Astrocyte (in vitro differentiated cells and primary cell): Measurements from ENCODE around the gene NUP93. TPM values are rescaled to one million over a fixed set of nuclear protein-coding genes. Genes with fewer than 3 reads are reported as not detected.

Experiments
- DNase-seq: peaks from one replicate; pipeline ENCODE4 v3.0.0-alpha.2; 2010; ENCODE audit warnings: low read depth
- FAIRE-seq: peaks from 2 replicates; lab custom pipeline; 2011; peaks lifted over from hg19 to GRCh38; lab: Jason Lieb, UNC
- H2AFZ ChIP-seq: 2 replicates; pipeline ENCODE4 v1.6.0; 2012; ENCODE audit warnings: low read depth, low read length, inconsistent platforms
- H3K27ac ChIP-seq: 2 replicates; pipeline ENCODE4 v1.5.1; 2011; ENCODE audit warnings: low read depth, low read length, inconsistent platforms
- H3K27me3 ChIP-seq: 2 replicates; pipeline ENCODE4 v1.6.0; 2011; ENCODE audit warnings: low read length, inconsistent platforms; ENCODE audit not compliant: insufficient read depth
- H3K36me3 ChIP-seq: 2 replicates; pipeline ENCODE4 v1.5.1; 2011; ENCODE audit warnings: low read length, inconsistent platforms; ENCODE audit not compliant: insufficient read depth
- H3K4me1 ChIP-seq: 2 replicates; pipeline ENCODE4 v1.5.1; 2011; ENCODE audit warnings: low read length, inconsistent platforms; ENCODE audit not compliant: insufficient read depth
- H3K4me2 ChIP-seq: 2 replicates; pipeline ENCODE4 v1.6.0; 2012; ENCODE audit warnings: low read length, inconsistent platforms
- H3K4me3 ChIP-seq: 2 replicates; pipeline ENCODE4 v1.5.1; 2011; ENCODE audit warnings: low read depth, mild to moderate bottlenecking, low read length, inconsistent platforms; ENCODE audit not compliant: insufficient read depth
- H3K79me2 ChIP-seq: 2 replicates; pipeline ENCODE4 v1.6.0; 2012; ENCODE audit warnings: mild to moderate bottlenecking, low read length, inconsistent platforms; ENCODE audit not compliant: insufficient read depth
- H3K9ac ChIP-seq: 2 replicates; pipeline ENCODE4 v1.6.0; 2012; ENCODE audit warnings: mild to moderate bottlenecking, low read length, inconsistent platforms
- H3K9me3 ChIP-seq: 2 replicates; pipeline ENCODE4 v1.5.1; 2012; ENCODE audit warnings: low read depth, mild to moderate bottlenecking, low read length, inconsistent platforms; ENCODE audit not compliant: insufficient read depth
- H4K20me1 ChIP-seq: 2 replicates; pipeline ENCODE4 v1.6.0; 2012; ENCODE audit warnings: low read length, inconsistent platforms; ENCODE audit not compliant: insufficient read depth
- H3K27ac Mint-ChIP-seq: one replicate; pipeline ENCODE4 v1.8.0; 2021; ENCODE audit warnings: mild to moderate bottlenecking, mixed read lengths; ENCODE audit not compliant: unreplicated experiment
- H3K27me3 Mint-ChIP-seq: one replicate; pipeline ENCODE4 v1.8.0; 2021; ENCODE audit warnings: low read depth, mixed read lengths; ENCODE audit not compliant: unreplicated experiment
- H3K36me3 Mint-ChIP-seq: one replicate; pipeline ENCODE4 v1.8.0; 2021; ENCODE audit warnings: low read depth, mixed read lengths; ENCODE audit not compliant: unreplicated experiment
- H3K4me1 Mint-ChIP-seq: one replicate; pipeline ENCODE4 v1.8.0; 2021; ENCODE audit warnings: low read depth, mixed read lengths; ENCODE audit not compliant: unreplicated experiment
- H3K4me3 Mint-ChIP-seq: one replicate; pipeline ENCODE4 v1.8.0; 2021; ENCODE audit warnings: mild to moderate bottlenecking, moderate library complexity, mixed read lengths; ENCODE audit not compliant: unreplicated experiment
- H3K9me3 Mint-ChIP-seq: one replicate; pipeline ENCODE4 v1.8.0; 2021; ENCODE audit warnings: mild to moderate bottlenecking, mixed read lengths; ENCODE audit not compliant: unreplicated experiment
- CTCF ChIP-seq: IDR thresholded peaks from 2 replicates; pipeline ENCODE4 v1.5.1; 2011; ENCODE audit warnings: low read depth, mild to moderate bottlenecking, inconsistent platforms, low read length, moderate library complexity; ENCODE audit not compliant: insufficient read depth
- EZH2 ChIP-seq: IDR thresholded peaks from 2 replicates; pipeline ENCODE4 v1.6.1; 2012; ENCODE audit warnings: mild to moderate bottlenecking, low read length, inconsistent platforms; ENCODE audit not compliant: insufficient read depth
- total RNA-seq: library from RNA; stranded (reverse); gene quantifications from 2 replicates; pipeline ENCODE4 v1.2.1, GENCODE V29; 2021

NUP93 gene
- total RNA-seq, 1 donor from 2014 or later, result 89.3 TPM

- DNase-seq (no peak), FAIRE-seq (no peak)
- peaks cover 4% of the 10 kb centered on the region for H3K4me1 ChIP-seq
- H3K27me3 ChIP-seq, result no peaks in the 10 kb centered on the region
- no peak overlapping the region for H3K9ac ChIP-seq
- H3K4me2 ChIP-seq, result no peak overlapping the region
- Mint-ChIP-seq H3K4me3 (no peak overlapping the region), H3K9me3 (peaks cover 2% of the 10 kb centered on the region), H3K36me3 (no peaks in the 10 kb centered on the region), H3K4me1 (peaks cover 8% of the 10 kb centered on the region), H3K27ac (no peak overlapping the region), H3K27me3 (peaks cover 7% of the 10 kb centered on the region)
- H3K27ac ChIP-seq, result no peak overlapping the region
- no peak for TF ChIP-seq CTCF
- no peak for TF ChIP-seq EZH2
- H3K79me2 ChIP-seq, result no peaks in the 10 kb centered on the region
- no peak overlapping the region for H3K4me3 ChIP-seq
- no peaks in the 10 kb centered on the region for H3K36me3 ChIP-seq
- no peaks in the 10 kb centered on the region for H3K9me3 ChIP-seq
- H4K20me1 ChIP-seq, result no peaks in the 10 kb centered on the region
- no peak overlapping the region for H2AFZ ChIP-seq
These were observed 135.6 kb downstream of the NUP93 start for GRCh38 chr16:56865394-56866062.

GRCh38 chr16:56866955-56867830 is 137.3 kb downstream of the NUP93 start:
- Histone ChIP-seq H2AFZ (peak overlapping the region; percentile 48), H4K20me1 (no peaks in the 10 kb centered on the region), H3K9me3 (no peaks in the 10 kb centered on the region), H3K4me3 (no peak overlapping the region), H3K36me3 (no peaks in the 10 kb centered on the region), H3K27ac (no peak overlapping the region), H3K4me1 (no peaks in the 10 kb centered on the region), H3K4me2 (no peak overlapping the region), H3K9ac (no peak overlapping the region), H3K27me3 (no peaks in the 10 kb centered on the region), H3K79me2 (no peaks in the 10 kb centered on the region)
- no peaks in the 10 kb centered on the region for H3K9me3 Mint-ChIP-seq
- H3K27ac Mint-ChIP-seq, result no peak overlapping the region
- H3K27me3 Mint-ChIP-seq, result peaks cover 4% of the 10 kb centered on the region
- H3K36me3 Mint-ChIP-seq, result no peaks in the 10 kb centered on the region
- TF ChIP-seq EZH2 (no peak), CTCF (peak; percentile 79)
- FAIRE-seq (peak; percentile 47), DNase-seq (peak; percentile 34)
- H3K4me1 Mint-ChIP-seq, result no peaks in the 10 kb centered on the region
- H3K4me3 Mint-ChIP-seq, result no peak overlapping the region
